Stimulated activated CD4-positive, alpha-beta T cell treated with anti-CD3 and anti-CD28 coated beads, Interleukin-12 subunit alpha, Interleukin-12 subunit beta, amount 100 ng/mL, for 4 hours (primary cell): ENCODE results near the gene COMMD3.

ENCODE experiments used
- DNase-seq: peaks from one replicate; pipeline ENCODE4 v3.0.0-alpha.2; 2020

Gene COMMD3

GRCh38 chr10:22368981-22369380, 52.8 kb downstream of the COMMD3 start:
- no peak for DNase-seq

DNA sequence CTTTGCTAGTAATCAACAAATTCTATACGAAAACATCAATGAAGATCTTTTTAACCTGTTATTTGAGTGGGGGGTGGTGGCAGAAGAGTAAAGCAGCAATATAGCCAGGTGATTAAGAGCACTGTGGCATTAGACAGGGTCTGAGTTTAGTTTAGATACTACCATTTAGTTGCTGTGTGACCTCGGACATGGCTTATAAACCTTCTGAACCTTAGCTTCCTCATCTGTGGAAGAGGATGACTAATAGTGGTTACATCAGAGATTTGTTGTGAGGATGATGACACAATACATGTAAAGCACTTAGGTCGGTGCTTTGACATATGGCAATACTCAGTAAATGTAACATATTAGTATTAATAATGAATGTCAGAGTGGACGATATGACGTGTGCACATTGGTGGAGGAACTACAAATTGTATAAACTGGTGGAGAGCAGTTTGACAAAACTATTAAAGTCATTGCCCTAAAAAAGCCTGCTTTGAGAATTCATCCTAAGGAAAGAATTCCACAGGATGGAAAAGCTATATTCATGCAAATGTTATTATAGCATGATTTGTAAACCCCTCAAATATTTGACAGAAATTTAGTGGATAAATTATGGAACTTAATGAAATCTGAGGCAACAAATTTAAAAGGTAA, 53.4 kb downstream of the COMMD3 start:
- DNase-seq = no peak
